Stimulated activated CD4-positive, alpha-beta T cell treated with anti-CD3 and anti-CD28 coated beads, Interleukin-4, amount 100 ng/mL, for 48 hours (primary cell): ENCODE measurements around the gene AKNA.

ENCODE experiments used
- DNase-seq, 2 donors: peaks; one replicate each; pipeline ENCODE4 v3.0.0-alpha.2; 2020; ENCODE audit warnings: low read depth in 2 of 2

The AKNA gene, protein sequence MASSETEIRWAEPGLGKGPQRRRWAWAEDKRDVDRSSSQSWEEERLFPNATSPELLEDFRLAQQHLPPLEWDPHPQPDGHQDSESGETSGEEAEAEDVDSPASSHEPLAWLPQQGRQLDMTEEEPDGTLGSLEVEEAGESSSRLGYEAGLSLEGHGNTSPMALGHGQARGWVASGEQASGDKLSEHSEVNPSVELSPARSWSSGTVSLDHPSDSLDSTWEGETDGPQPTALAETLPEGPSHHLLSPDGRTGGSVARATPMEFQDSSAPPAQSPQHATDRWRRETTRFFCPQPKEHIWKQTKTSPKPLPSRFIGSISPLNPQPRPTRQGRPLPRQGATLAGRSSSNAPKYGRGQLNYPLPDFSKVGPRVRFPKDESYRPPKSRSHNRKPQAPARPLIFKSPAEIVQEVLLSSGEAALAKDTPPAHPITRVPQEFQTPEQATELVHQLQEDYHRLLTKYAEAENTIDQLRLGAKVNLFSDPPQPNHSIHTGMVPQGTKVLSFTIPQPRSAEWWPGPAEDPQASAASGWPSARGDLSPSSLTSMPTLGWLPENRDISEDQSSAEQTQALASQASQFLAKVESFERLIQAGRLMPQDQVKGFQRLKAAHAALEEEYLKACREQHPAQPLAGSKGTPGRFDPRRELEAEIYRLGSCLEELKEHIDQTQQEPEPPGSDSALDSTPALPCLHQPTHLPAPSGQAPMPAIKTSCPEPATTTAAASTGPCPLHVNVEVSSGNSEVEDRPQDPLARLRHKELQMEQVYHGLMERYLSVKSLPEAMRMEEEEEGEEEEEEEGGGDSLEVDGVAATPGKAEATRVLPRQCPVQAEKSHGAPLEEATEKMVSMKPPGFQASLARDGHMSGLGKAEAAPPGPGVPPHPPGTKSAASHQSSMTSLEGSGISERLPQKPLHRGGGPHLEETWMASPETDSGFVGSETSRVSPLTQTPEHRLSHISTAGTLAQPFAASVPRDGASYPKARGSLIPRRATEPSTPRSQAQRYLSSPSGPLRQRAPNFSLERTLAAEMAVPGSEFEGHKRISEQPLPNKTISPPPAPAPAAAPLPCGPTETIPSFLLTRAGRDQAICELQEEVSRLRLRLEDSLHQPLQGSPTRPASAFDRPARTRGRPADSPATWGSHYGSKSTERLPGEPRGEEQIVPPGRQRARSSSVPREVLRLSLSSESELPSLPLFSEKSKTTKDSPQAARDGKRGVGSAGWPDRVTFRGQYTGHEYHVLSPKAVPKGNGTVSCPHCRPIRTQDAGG (N-terminal part only)

DNA sequence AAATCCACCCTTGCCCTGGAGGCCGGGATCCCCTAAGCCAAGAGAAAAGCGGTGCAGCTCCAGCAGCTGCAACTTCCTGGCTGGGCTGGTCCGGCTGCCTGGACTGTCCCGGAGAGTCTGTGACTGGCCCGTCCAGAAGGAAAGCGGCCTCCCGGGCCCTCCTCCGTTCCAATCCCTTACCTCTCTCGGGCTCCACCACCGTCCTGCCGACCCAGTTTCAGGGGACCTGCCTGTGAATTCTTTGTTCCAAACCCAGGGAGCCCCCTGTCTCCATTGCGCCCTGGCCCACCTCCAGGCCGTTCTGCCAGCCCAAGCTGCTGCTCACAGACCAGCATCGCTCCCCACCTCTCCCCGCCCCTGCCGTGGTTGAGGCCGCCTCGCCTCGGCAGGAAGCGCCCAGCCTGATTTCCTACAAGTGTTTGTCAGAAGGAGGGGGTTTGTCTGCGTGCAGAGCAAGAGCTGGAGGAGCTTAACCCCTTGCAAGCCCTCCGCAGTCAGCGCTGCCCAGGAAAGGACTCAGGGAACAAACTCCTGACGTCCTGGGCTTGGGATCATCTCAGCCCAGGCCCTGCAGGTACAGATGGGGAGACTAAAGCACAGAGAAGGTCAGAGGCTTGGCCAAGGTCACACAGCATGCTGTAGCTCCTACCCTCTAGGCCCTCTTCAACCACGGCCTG, at the start of gene AKNA:
Gene AKNA (minus strand): TSS at position 303 of the 677 bp plus-strand sequence. CDS start 6,649 bp downstream, outside the sequence.
- peak; percentile 66 to 75 for DNase-seq

DNA sequence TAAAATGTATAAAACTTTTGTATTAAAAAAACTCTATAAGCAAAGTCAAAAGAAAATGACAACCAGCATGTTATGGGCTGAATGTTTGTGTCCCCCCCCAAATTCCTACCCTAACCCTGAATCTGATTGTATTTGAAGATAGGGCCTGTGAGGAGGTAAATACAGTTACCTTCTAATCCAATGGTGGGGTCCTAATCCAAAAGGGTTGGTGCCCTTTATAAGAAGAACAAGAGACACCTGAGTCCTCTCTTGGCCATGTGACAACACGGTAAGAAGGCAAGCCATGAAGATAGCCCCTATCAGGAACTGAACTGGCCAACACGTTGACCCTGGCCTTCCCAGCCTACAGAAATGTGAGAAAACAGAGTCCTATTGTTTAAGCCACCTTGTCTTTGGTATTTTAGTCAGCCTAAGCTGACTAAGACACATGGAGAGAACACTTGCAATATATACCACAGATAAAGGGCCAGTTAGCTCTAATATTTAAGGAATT, 49.7 kb upstream of the AKNA start:
- DNase-seq: no peak

DNA sequence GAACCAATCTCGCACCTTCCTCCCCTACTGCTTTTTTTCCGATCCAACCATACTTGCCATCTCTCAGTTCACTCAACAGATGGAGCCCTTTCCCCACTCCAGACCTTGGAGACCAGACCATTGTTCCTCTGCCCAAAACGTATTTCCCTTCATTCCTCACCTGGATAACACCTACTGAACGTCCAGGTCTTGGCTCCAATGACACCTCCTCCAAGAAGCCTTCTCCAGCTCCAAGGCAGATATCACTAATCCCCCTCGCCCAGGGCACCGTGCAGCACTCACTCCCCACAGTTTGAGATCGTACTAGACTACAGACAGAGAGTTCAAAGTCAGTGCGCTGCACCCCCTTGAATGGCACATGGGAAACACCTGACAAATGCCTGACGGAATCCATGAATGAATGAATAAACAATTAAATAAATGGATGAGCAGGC, 47.1 kb upstream of the AKNA start:
- DNase-seq: no peak

DNA sequence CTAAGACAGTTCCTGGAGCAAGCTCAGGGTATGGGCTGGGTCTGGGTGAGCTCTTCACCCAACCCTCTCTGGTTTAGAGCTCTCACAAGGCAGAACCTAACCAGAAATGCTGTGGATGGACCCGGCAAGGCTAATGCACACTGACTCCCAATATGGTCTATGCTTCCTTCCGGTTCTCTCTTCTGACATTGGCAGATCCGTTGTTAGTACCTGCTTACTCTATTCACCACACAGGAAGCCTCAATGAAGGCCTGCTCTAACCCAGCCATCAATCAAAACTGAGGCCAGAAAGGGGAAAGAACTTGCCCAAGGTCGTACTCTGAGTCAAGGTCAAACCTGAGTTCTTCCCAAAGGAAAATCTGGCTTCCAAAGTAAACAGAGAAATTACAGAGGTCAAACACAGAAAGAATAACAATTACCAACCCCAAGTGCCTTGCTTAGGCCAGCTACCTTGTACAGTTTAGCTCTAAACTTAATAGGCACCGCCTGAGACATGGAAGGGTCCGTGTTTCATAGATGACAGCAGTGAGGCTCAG, 46.0 kb upstream of the AKNA start:
- DNase-seq: no peak

DNA sequence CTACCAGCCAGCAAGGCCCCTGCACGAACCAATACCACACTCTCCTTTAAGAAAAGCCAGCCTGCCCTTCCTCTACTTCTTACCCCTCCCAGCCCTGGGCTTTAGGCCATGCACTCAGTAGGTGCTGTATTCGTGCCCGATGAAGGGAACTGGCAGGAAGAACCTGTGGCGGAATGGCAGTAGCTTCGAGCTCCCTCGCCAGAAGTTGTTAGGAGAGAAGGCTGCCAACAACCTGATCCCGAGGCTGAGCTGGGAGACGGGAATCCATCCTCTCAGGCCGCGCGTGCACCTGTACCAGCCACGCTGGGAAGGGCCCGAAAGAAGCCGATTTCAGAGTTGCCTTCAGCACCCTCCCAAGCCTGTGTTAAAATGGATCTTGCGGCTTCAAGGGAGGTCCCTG, 45.3 kb upstream of the AKNA start:
- no peak for DNase-seq

DNA sequence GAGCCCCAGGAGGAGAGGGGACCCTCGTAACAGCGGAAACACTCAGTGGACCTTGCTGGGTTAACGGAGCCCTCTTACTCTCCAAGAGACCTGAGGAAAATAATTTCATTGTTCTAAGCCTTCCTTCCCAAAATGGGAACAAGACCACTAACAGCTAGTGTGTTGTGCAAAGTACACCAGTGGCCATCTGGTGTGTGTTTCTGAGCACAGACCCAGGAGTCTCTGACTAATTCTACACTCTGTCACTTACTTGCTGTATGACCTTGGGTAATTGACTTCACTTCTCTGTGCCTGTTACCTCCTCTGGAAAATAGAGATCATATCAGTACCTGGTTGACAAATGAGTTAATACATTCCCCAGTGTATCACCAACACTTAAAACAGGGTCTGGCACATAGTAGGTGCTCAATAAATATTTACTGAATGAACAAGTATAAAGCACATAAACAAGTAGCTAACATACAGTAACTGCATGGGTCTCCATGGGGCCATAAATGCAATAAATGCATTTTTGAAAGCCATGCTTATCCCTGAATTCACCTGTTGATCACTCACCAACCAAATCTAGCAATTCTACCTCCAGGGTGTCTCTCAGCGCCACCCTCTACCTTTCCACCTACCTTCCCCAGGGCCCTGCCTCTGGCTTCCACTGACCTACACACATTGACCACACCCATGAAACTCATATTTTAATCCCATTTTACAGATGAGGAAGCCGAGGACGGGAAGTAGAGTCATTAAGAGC, 44.7 kb upstream of the AKNA start:
- no peak for DNase-seq

DNA sequence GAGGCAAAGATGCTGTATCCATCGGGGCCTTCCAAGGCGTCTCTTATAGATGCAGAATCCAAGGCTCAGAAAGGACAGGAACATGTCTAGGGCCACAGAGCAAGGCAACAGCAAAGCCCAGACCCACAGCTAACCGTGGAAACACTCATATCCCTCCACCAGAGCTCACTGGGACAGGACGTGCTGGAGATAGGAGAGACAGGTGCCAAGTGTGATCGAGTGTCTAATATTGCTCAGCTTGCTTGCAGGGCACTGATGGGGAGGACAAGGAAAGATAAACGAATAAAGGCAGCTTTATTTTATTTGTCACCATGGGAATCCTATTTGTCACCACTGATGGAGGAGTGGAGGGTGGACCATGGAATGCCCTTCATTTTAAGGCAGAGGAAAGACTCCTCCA, 44.0 kb upstream of the AKNA start:
- no peak for DNase-seq

DNA sequence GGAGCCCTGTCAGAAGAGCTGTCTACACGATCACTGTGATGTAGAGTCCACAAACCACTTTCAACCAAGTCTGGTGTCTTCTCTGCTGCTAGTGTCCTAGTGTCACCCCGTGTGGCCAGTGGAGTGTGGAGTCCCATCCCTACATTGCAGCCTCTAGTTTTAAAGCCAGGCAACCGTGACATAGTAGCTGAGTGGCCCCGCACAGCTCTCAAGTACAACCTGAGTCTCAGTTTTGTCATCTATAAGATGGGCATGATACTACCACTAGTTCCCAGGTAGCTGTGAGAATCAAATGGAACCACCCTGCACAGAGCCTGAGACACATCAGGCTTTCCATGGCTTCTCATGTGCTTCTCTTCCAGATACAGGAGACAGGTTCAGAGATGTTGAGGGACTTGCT, 43.2 kb upstream of the AKNA start:
- no peak for DNase-seq

DNA sequence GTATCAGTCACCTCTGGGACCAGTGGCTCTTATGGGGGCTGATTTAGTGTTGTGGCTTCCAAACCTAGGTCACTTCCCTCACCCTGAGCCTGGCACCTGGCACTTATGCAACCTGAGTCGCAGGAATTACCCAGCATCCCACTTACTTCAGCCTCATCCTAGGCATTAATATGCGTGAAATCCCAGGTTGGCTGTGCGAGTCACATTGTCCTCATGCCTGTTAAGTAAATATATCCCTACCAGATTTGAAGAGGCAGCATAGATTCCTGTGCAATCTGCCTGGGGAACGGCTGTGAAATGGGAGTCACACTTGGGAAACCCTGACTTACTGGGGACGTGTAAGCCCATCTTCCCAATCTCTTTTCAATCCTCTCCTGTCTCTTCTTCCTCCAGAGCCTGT, 42.7 kb upstream of the AKNA start:
- no peak for DNase-seq

DNA sequence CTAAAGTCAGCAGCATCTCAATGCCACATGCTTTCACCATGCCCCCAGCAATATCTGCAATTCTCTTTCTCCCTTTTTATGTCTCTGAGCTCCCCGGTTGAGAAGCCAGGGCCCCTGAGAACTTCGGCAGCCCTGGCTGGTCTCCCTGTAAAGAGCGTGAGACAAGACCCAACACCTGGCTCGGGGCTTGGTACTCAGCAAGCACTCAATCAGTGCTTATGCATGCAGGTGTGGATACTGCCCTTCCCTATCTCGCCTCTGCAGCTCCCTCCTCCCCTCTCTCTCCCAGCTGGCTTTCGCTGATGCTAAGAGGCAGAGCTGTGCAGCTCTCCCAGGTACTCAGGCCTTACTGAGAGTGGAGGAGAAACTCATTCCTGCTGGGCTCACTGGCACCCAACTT, 41.7 kb upstream of the AKNA start:
- no peak for DNase-seq

DNA sequence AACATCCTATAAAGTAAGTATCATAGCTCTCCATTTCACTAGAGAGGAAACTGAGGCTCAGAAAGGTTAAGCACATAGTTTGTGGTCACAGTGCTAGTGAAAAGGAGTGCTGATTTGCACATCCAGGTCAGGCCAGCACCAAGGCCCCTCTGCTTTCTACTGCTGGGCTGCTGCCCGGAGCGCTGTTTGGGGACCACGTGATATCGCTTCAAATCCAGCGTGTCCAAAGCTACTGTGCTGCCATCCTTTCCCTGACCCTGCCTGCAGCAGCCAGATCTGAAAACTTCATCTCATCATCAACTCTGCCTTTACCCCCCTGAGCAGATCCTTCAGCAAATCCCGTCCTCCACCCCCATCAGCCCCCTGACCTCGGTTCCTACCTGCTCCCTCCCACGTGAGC, 40.7 kb upstream of the AKNA start:
- no peak for DNase-seq

DNA sequence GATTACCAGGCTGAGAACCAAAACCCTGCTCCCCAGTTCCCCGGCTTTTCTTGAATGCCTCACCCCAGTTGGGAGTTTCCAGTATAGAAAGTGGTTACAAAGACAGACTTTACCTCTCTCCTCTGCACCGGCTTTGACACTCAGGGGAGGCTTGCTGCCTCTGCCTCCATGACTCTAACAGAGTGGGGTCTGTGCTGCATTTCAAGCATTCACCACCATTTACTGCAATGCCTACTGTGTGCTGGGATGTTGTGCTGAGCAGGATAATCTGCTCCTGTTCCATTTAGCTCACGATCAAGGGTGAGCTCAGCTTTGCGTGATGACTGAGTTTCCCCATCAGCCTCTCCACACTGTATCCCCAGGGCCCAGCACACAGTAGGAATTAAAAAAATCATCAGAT, 39.9 kb upstream of the AKNA start:
- DNase-seq: no peak

DNA sequence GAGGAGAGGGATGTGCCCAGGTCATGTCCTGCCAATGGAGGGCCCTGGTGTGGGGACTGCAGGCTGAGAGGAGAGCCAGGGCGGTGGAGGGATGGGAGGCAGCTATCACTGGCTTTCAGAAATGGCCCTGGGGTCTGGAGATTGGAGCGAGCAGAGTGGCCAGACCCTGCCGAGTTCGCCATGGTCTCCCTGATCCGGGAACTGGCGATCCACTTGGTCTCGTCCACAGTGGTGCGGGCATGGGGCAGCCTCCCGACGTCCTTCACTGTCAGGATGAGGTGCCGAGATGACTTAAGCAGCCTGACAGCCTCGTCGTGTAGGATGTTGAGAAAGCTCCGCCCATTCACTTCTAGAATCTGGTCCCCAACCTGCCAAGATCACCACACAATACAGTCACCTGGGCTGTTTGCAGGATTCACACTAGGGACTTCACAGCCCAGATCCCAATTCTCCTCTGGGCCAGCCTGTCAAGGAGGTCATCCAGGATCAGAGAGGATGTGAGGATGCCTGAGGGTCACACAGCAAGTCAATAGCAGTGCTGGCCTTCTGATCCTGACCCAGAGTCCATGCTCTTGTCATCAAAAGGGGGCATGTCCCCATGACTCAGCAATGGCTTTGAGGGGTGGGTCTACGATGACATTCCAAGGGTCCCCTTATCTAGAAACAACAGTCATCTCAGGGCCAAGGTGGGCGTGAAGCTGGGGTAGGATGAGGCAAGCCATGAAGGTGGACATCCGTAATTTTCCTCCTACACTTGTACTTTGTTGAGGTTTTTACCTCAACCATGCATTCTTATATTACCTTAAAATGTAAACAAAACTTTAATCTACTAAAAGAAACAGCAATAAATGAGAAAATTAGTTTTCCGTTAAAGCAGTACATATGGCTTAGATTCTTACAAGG, 38.5 kb upstream of the AKNA start:
- DNase-seq: no peak

DNA sequence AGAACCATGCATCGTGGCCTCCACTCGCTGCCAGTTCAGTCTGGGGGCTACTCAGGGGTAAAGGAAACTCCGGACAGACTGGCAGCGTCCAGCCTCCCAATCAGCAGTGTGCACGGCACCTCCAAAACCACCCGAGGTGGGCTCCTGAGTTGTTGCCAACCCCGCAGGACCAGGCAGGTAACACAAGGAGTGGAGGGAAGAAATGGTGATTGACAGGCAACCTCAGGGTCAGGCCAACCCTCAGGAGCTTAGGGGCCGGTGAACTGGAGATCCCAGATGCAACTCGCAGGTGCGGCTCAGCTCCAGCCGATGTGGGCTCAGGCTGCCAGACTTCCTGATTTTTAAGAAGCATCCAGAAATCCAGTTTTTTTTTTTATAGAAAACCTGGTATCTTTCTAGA, 37.3 kb upstream of the AKNA start:
- DNase-seq: no peak

DNA sequence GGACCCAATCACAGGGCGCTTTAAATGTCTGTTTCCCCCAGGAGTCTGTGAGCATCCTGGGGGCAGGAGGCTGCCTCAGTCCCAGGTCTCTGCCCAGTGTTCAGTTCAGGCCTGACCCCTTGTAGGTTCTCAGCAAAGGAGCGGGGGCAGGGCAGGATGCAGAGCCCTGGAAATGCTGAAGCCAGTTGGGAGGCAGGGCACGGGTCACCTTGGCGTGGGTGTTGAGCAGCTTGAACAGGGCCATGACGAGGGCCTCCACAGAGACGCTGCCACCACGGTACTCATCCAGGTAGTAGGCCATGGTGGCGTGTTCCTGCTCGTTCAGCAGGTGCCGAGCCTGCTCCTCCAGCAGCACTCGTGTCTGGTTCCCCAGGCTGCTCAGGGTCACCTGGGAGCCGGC, 36.3 kb upstream of the AKNA start:
- no peak for DNase-seq

DNA sequence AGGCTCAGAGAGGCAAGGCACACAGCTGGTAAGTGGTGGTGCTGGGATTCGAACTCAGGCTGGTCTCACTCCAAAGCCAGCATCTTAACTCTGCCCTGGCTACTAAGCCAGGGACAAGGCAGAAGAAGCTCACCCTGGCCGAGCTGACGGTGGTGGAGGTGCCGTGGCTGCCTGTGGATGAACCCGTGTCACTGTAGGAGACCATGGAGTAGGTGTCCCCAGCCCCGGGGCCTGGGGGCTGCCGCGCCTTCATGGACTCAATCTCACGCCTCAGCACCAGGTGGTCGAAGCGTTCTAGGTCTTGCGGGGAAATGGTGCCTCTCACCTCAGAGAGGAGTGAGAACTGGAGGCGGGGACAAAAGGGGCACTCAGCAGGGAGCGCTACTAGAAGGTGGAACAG, 35.4 kb upstream of the AKNA start:
- no peak for DNase-seq

DNA sequence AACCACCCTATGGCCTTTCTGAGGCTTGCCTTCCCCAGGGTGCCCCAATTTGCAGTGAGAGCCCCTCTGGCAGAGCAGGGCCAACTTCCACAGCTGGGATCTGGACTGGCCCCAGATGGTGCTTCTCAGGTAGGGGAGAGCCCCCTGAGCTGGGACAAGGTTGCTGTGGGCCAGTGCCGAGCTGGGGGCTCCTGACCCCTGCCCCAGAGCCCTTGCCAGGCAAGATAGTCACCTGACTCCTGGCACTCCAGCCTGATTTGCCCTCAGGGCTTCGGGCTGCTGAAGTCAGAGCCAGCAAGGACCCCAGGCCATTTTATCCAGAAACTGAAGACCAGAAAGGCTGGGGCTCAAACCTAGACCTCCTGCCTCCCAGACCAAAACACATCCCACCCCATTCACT, 33.4 kb upstream of the AKNA start:
- DNase-seq: no peak

DNA sequence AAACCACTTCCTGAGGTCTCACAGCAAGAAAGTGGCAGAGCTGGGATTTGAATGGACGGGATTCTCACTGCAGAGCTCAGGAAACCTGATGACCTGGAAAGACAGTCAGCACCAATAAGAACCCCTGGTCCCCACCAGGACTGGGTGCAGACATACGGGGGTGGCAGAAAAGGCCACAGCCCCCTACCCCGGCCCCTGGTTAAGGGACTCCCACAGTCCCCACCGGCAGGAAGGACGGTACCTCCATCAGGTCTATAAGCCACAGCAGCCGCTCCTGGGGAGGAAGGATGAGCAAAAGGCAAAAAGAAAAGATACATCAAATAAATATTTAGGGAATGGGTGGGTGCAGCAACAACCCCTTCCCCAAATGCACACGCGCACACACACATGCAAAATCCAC, 32.0 kb upstream of the AKNA start:
- DNase-seq: no peak

DNA sequence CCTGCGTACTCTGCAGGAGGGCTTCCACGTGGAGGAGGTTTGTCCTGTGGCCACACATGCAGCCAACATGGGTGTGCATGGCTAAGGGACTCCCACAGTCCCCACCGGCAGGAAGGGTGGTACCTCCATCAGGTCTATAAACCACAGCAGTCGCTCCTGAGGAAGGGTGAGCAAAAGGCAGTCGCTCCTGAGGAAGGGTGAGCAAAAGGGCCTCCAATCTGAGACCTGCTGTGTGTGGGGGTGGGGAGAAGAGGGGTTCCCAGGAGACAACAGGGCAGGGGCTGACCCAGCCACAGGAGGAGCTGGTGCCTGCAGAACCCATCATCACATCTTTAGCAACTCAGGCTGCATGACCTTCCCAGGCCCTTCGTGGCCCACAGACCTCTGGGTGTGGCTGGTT, 30.3 kb upstream of the AKNA start:
- DNase-seq: no peak
